Ovary (tissue), 9 donors: ENCODE measurements around the gene IQCM. TPM values are rescaled to one million over a fixed set of nuclear protein-coding genes. Genes with fewer than 3 reads are reported as not detected.

ENCODE experiments used
- DNase-seq, 5 donors: peaks; one replicate each; pipeline ENCODE4 v3.0.0-alpha.2; 2019 to 2020
- H3K27ac ChIP-seq, 2 donors: fragments of 200-600 bp; one replicate each; pipeline versions ENCODE4 v1.5.1 to v1.8.0; 2019 to 2022
- H3K27me3 ChIP-seq: fragments of 200-600 bp; one replicate; pipeline ENCODE4 v1.8.0; 2022
- H3K36me3 ChIP-seq: fragments of 200-600 bp; sonication (generic); one replicate; pipeline ENCODE4 v1.5.1; 2019
- H3K4me1 ChIP-seq: one replicate; pipeline ENCODE4 v1.8.1; 2013; ENCODE audit warnings: mild to moderate bottlenecking, moderate library complexity; ENCODE audit not compliant: insufficient read depth
- H3K4me3 ChIP-seq: fragments of 200-600 bp; sonication (generic); one replicate; pipeline ENCODE4 v1.5.1; 2017
- H3K9me3 ChIP-seq, 2 donors: fragments of 200-600 bp in 1 of 2; sonication (generic) in 1 of 2; one replicate each; pipeline versions ENCODE4 v1.5.1 to v1.8.1; 2013 to 2019; ENCODE audit warnings: mild to moderate bottlenecking in 1 of 2, moderate library complexity in 1 of 2
- CTCF ChIP-seq, 3 donors: fragments of 450-650 bp in 2 of 3; fragments of 200-600 bp in 1 of 3; IDR thresholded peaks; one replicate each; pipeline versions ENCODE4 v1.5.1 to v1.8.0; 2016 to 2022; ENCODE audit warnings: antibody characterized with exemption in 3 of 3, mild to moderate bottlenecking in 1 of 3
- EP300 ChIP-seq: sonication (generic); formaldehyde crosslinking; IDR thresholded peaks from one replicate; pipeline ENCODE4 v1.6.1; 2017; ENCODE audit warnings: antibody characterized with exemption
- POLR2A ChIP-seq: fragments of 450-650 bp; IDR thresholded peaks from one replicate; pipeline ENCODE4 v1.6.1; 2017; ENCODE audit warnings: antibody characterized with exemption, mild to moderate bottlenecking, moderate library complexity
- WGBS, 3 donors: extraction: QIAGEN DNeasy Blood & Tissue Kit in 1 of 3; methylation state at CpG; one replicate each; pipeline versions ENCODE4 v1.1.5 to v1.1.7; 2013 to 2017; 5-methylcytosine and 5-hydroxymethylcytosine counted together
- intact Hi-C, 4 donors: fragments of 100-400 bp; cut with DNase I; formaldehyde crosslinking; loops; one replicate each; pipeline versions ENCODE4 v1.11.0 to v1.15.1; 2022 to 2023
- polyA plus RNA-seq, 2 donors: library from polyadenylated mRNA; stranded (reverse); fragments of 200-250 nt in 1 of 2; fragments of 350-450 nt in 1 of 2; fragmentation: Illumina TruSeq in 1 of 2; extraction: RNeasy Lipid Tissue Mini Kit (QIAGEN cat#74804) in 1 of 2; gene quantifications; one replicate each; pipeline ENCODE4 v1.2.3, GENCODE V29; 2013 to 2014
- total RNA-seq, 7 donors: library from RNA; depleted of rRNA in 2 of 7; stranded (reverse); fragments of >200 nt in 2 of 7; fragmentation: NEBNext Ultra II Directional in 3 of 7; extraction: Animal tissue kit (Norgen Biotek cat#: 25700) in 3 of 7; gene quantifications; one replicate each; pipeline versions ENCODE4 v1.1.0 to v1.2.4, GENCODE V29; 2016 to 2023
- donor health status: DM: no; HTN: no; CAD: no; lungs with moderate emphysema.
- donor health status: DM: no; HTN: no; CAD: no.
- donor health status: Bipolar disorder and iron deficiency.
- donor health status: DM: yes; HTN: yes; CAD: no.
- donor health status: DM: no; HTN: no; CAD: no.
- donor health status: DM: yes; HTN: yes; CAD: no.

IQCM gene
- total and polyA plus RNA-seq, 9 donors = not detected

GRCh38 chr4:149370785-149371420 lies 444.7 kb downstream of the IQCM start:
- DNase-seq = no peak
- H3K4me1 ChIP-seq = no peaks in the 10 kb centered on the region
- H3K4me3 ChIP-seq = no peak overlapping the region
- TF ChIP-seq CTCF (IDR thresholded peaks at IDR 0.05) (no peak), EP300 (no peak), POLR2A (no peak)
- H3K36me3 ChIP-seq = no peaks in the 10 kb centered on the region
- H3K9me3 ChIP-seq = no peaks in the 10 kb centered on the region
- no peaks in the 10 kb centered on the region for H3K27me3 ChIP-seq
- intact Hi-C loops = no loop called here
- 59 to 63% (median 60%) methylated on average over 4 of the region's 4 CpGs for WGBS, 3 donors
- H3K27ac ChIP-seq = no peak overlapping the region

GRCh38 chr4:149370002-149370401 lies 445.6 kb downstream of the IQCM start:
- no peak overlapping the region for H3K27ac ChIP-seq
- no peaks in the 10 kb centered on the region for H3K4me1 ChIP-seq
- H3K36me3 ChIP-seq = no peaks in the 10 kb centered on the region
- no peaks in the 10 kb centered on the region for H3K9me3 ChIP-seq
- H3K27me3 ChIP-seq = no peaks in the 10 kb centered on the region
- H3K4me3 ChIP-seq = no peak overlapping the region
- DNase-seq = no peak
- 82 to 87% (median 84%) methylated on average over 3 of the region's 3 CpGs for WGBS, 3 donors
- intact Hi-C loops = no loop called here
- TF ChIP-seq POLR2A = no peak
- no peak for TF ChIP-seq CTCF (IDR thresholded peaks at IDR 0.05)
- no peak for TF ChIP-seq EP300

- Histone ChIP-seq H3K4me1 (no peaks in the 10 kb centered on the region), H3K27ac (no peak overlapping the region), H3K36me3 (no peaks in the 10 kb centered on the region), H3K9me3 (no peaks in the 10 kb centered on the region), H3K4me3 (no peak overlapping the region), H3K27me3 (no peaks in the 10 kb centered on the region)
- 68 to 75% (median 73%) methylated on average over 3 of the region's 3 CpGs for WGBS, 3 donors
- no peak for DNase-seq
- TF ChIP-seq EP300 (no peak), CTCF (IDR thresholded peaks at IDR 0.05) (no peak), POLR2A (no peak)
- intact Hi-C loops = no loop called here
Measured at GRCh38 chr4:149353241-149353640, 462.4 kb downstream of the IQCM start.

GRCh38 chr4:149349541-149349940 lies 466.1 kb downstream of the IQCM start:
- Histone ChIP-seq H3K4me3 (no peak overlapping the region), H3K4me1 (no peaks in the 10 kb centered on the region), H3K27ac (no peak overlapping the region), H3K9me3 (no peaks in the 10 kb centered on the region), H3K27me3 (no peaks in the 10 kb centered on the region), H3K36me3 (no peaks in the 10 kb centered on the region)
- TF ChIP-seq CTCF (IDR thresholded peaks at IDR 0.05) (no peak), POLR2A (no peak), EP300 (no peak)
- no peak for DNase-seq
- intact Hi-C loops = no loop called here
